ENCODE measurements around the gene ATP6V0C.
A peak's percentile ranks its signal among the peaks of the same experiment; 100 is the strongest.
"Not testable (repeated sequence)": the region's sequence is repeated elsewhere in the genome, so short reads cannot be mapped to it uniquely, and the experiment has no call there.

ATP6V0C gene

DNA sequence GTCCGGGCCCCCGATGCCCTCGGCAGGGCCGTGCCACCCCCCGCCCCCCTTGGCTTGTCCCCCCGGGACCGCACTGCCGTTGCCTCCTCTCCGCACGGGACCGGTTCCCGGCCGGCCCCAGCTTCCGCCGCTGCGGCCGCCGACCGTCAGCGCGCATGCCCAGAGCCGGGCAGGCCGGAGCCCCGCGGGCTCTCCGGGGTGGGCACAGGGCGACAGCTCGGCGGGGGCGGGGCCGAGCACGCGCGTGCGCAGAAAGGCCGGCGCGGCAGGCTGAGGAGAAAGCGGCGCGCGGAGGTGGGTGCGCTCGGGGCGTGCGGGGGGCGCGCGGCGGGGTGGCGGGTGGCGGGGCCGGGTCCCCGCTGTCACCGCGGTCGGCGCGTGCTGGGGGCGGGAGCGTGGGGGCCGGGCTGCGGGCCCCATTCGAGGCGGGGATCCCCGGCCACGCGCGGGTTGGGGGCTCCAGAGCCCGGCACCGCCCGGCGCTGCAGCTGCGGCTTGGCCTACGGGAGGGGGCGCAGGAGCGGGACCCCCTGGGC, 38.8 kb upstream of the ATP6V0C start, which contains the start of gene TBC1D24:
Gene TBC1D24 (plus strand): TSS at position 251 of the 536 bp plus-strand sequence. CDS start 21,022 bp downstream, outside the sequence.
- DNase-seq (ENCODE audit: low spot score) = peak; percentile 82

- DNase-seq (ENCODE audit: low spot score) = no peak
Observed at GRCh38 chr16:2475413-2476344, 38.1 kb upstream of the ATP6V0C start.

DNA sequence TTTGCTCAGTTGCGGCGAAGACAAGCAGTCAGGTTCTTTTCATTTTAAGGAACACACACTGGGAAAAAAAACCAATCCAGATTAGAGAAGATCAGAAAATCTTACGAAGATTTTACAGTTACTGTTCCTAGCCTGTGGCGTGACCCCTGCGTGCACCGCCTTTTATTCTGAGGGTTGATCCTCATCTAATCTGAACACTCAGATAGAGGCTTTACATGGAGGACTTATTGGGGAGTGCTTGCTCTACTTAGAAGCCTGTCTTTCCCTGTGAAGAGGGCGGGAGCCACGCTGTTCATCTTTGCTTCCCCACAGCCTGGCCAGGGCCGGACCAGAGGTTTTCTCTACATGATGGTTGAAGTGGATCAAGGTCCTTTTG, 37.4 kb upstream of the ATP6V0C start:
- no peak for DNase-seq (ENCODE audit: low spot score)

- DNase-seq (ENCODE audit: low spot score) = no peak
Observed at GRCh38 chr16:2476741-2477140, 37.0 kb upstream of the ATP6V0C start.

GRCh38 chr16:2477327-2477726, 36.4 kb upstream of the ATP6V0C start:
- DNase-seq (ENCODE audit: low spot score) = no peak

DNA sequence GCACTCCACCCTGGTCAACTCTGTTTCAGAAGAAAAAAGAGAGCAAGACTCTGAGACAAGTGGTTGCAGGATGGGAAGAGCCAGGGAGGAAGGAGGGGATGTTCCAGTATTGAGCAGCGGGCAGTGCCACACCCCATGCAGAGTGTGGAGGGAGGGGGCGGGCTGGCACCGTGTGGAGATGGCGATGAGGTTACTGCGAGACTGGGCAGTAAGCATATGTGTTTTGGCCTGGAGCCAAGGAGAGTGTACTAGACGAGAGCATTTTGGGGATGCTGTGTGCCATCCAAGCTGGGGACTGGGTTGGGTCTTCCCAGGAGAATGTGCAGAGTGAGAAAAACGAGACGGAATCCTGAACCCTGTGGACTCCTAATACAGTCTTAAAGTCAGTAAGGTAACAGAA, 35.5 kb upstream of the ATP6V0C start:
- no peak for DNase-seq (ENCODE audit: low spot score)

DNA sequence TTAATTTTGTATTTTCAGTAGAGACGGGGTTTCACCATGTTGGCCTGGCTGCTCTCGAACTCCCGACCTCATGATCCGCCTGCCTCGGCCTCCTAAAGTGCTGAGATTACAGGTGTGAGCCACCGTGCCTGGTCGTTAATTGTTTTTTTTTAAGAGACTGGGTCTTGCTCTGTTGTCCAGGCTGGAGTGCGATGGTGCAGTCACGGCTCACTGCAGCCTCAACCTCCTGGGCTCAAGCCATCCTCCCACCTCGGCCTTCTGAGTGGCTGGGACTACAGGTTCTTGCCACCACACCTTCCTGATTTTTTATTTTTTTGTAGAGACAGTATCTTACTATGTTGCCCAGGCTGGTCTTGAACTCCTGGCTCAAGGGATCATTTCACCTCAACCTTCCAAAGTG, 33.8 kb upstream of the ATP6V0C start:
- not testable (repeated sequence) for DNase-seq (ENCODE audit: low spot score)

- DNase-seq (ENCODE audit: low spot score) = no peak
Observed at GRCh38 chr16:2480948-2481347, 32.8 kb upstream of the ATP6V0C start.

DNA sequence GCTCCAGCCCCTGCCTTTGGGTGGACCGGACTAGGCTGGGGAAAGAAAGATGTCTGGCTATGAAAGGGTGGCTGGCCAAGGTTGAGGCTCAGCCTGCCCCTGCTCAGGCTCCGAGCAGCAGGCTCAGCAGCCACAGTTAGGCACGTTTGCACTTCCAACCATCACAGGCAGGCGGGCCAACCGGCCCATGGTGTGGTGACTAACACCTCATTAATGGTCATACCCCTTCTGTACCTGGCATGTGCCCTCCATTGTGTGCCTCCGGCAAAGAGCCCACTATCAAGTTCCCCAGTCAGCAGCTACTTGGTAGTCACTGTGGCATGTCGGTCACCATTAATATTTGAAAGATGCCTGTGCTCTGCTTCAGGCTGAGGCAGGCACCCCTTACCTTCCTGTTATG, 32.1 kb upstream of the ATP6V0C start:
- no peak for DNase-seq (ENCODE audit: low spot score)

- DNase-seq (ENCODE audit: low spot score) = no peak
Observed at GRCh38 chr16:2482249-2482648, 31.5 kb upstream of the ATP6V0C start.

DNA sequence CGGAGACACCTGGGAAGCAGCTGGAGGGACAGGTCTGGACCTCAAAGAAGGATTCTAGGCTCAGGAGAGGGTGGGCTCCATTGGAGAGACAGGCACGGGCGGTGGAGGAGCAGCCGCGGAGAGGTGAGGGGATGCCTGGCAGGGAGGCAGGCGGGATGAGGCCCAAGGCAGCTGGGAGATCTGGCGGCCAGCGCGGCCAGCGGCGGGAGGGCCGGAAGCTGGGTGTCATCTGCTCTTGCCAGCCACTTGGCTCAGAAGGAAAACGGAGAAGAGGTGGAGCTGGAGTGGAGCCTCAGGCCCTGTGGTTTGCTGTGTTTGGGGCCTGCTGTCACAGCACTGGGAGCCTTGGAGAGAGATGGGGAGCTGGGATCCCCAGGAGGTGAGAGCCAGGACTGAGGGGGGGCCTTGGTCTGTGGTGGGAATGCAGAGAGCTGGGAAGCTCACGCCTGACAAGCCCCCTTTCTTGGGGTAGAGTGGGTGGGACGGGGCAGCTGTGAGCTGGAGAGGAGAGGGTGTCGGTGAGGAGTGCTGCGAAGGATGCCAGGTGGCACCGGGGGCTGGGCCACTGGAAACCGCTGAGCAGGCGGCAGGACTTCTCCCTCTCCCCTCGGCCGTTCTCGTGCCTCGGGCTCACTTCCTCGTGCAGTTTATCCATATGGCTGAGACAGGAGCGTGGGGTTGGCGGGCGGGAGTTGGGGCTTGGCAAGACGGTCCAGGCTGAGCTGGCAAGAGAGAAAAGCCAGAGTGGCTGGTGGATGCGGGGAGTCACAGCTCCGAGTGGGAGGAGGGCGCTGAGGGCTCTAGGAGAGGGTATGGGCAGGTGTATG, 30.8 kb upstream of the ATP6V0C start:
- peak; percentile 64 for DNase-seq (ENCODE audit: low spot score)

GRCh38 chr16:2483939-2484897, 29.5 kb upstream of the ATP6V0C start:
- no peak for DNase-seq (ENCODE audit: low spot score)

GRCh38 chr16:2484898-2485508, 28.7 kb upstream of the ATP6V0C start:
- no peak for DNase-seq (ENCODE audit: low spot score)

GRCh38 chr16:2485811-2486507, 27.8 kb upstream of the ATP6V0C start:
- no peak for DNase-seq (ENCODE audit: low spot score)

DNA sequence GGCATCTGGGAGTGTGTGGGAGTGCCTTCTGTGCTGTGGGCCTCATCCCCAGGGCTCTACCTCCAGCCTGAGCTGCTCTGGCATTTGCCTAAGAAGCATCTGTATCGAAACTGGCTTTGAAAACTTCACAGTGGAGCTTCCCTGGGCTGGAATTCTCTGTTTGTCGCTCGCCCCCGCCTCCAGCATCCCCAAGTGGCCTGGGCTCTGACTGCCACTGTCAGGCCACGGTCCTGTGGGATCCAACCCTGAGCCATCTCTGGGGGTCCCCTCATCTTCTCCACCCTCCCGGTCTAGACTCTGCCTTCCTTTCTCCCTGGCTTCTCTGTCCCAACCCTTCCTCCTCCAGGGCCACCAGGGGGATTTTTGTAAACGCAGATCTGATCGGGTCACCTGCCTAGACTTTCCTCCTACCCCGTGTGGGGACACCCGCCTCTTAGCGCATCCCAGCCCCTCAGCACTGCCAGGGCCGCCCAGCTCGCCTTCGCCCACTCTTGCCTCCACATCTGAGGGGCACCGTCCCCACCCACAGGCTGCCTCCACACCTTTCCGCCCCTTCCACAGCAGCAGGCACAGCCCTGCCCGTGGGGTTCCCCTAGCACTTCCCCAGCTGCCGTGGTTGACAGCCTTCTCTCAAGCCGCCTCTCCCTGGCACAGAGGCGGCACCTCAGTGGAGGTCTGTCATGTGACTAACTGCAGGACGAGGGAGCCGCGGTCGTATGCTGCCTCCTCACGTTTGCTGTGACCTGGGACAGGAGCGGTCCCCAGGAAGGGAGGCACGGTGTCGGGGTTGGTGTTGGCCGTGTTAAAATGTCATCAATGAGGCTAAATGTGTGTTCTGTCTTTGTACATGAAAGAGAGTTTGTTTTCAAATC, 26.9 kb upstream of the ATP6V0C start:
- DNase-seq (ENCODE audit: low spot score) = no peak

GRCh38 chr16:2487517-2487842, 26.3 kb upstream of the ATP6V0C start:
- no peak for DNase-seq (ENCODE audit: low spot score)

GRCh38 chr16:2487903-2488531, 25.7 kb upstream of the ATP6V0C start:
- DNase-seq (ENCODE audit: low spot score) = no peak

- DNase-seq (ENCODE audit: low spot score) = no peak
Observed at GRCh38 chr16:2489581-2489980, 24.2 kb upstream of the ATP6V0C start.
